ENCODE data around the gene OR1A1. TPM values are rescaled to one million over a fixed set of nuclear protein-coding genes. Genes with fewer than 3 reads are reported as not detected.

Gene OR1A1
- polyA plus RNA-seq, 1 of the 3 experiments (the other 2 are of a cell fraction): not detected

- Histone ChIP-seq H3K27ac (ENCODE audit: low read depth in 2 of 2, low read length in 1 of 2) (no peak overlapping the region), H3K4me2 (no peak overlapping the region), H3F3A (replicated peaks; ENCODE audit: insufficient read depth) (no peaks in the 10 kb centered on the region), H2AFZ (ENCODE audit: low read depth) (no peak overlapping the region), H3K79me2 (ENCODE audit: insufficient read depth) (no peaks in the 10 kb centered on the region), H3K4me3 (ENCODE audit: low read depth in 2 of 2, low read length in 1 of 2) (no peak overlapping the region), H3K9me3 (no peaks in the 10 kb centered on the region), H3K36me3 (replicated peaks in 1 of 2; ENCODE audit: control insufficient read depth in 1 of 2, insufficient read depth in 2 of 2, low read length in 1 of 2) (no peaks in the 10 kb centered on the region), H3K4me1 (ENCODE audit: control insufficient read depth in 1 of 2, insufficient read depth in 2 of 2, low read depth in 1 of 2, low read length in 1 of 2) (no peaks in the 10 kb centered on the region), H3K27me3 (ENCODE audit: insufficient read depth) (peaks cover 4% of the 10 kb centered on the region; the same call in 1 of the 2 replicates), H4K20me1 (ENCODE audit: insufficient read depth) (no peaks in the 10 kb centered on the region), H3K9ac (no peak overlapping the region), H3K9me2 (no peaks in the 10 kb centered on the region)
- POLR2A ChIA-PET: no interaction called here
- CTCF ChIA-PET: no interaction called here
- 4% methylated on average over 1 of the region's 1 CpG for WGBS (ENCODE audit: low lambda C conversion rate)
- DNase-seq: no peak
- TF ChIP-seq RCOR1 (IDR thresholded peaks at IDR 0.05; ENCODE audit: low read length) (no peak), POLR2AphosphoS5 (IDR thresholded peaks at IDR 0.05; ENCODE audit: low read depth, low read length) (no peak), YY1 (IDR thresholded peaks at IDR 0.05; ENCODE audit: low read depth) (no peak)
Observed at GRCh38 chr17:3260163-3260562, 52.7 kb downstream of the OR1A1 start.

GRCh38 chr17:3260600-3260999 lies 53.1 kb downstream of the OR1A1 start:
- Histone ChIP-seq H3K27ac (ENCODE audit: low read depth in 2 of 2, low read length in 1 of 2) (no peak overlapping the region), H3K9ac (no peak overlapping the region), H3K9me3 (no peaks in the 10 kb centered on the region), H3K36me3 (replicated peaks in 1 of 2; ENCODE audit: control insufficient read depth in 1 of 2, insufficient read depth in 2 of 2, low read length in 1 of 2) (no peaks in the 10 kb centered on the region), H3K4me3 (ENCODE audit: low read depth in 2 of 2, low read length in 1 of 2) (no peak overlapping the region), H3F3A (replicated peaks; ENCODE audit: insufficient read depth) (no peaks in the 10 kb centered on the region), H2AFZ (ENCODE audit: low read depth) (no peak overlapping the region), H3K4me2 (no peak overlapping the region), H3K4me1 (ENCODE audit: control insufficient read depth in 1 of 2, insufficient read depth in 2 of 2, low read depth in 1 of 2, low read length in 1 of 2) (no peaks in the 10 kb centered on the region), H3K9me2 (no peaks in the 10 kb centered on the region), H3K27me3 (ENCODE audit: insufficient read depth) (peaks cover 4% of the 10 kb centered on the region; the same call in 1 of the 2 replicates), H3K79me2 (ENCODE audit: insufficient read depth) (no peaks in the 10 kb centered on the region), H4K20me1 (ENCODE audit: insufficient read depth) (no peaks in the 10 kb centered on the region)
- ChIA-PET CTCF (no interaction called here), POLR2A (no interaction called here)
- TF ChIP-seq NFIC (IDR thresholded peaks at IDR 0.05; ENCODE audit: borderline replicate concordance) (no peak), SIN3A (IDR thresholded peaks at IDR 0.05; ENCODE audit: borderline replicate concordance, low read depth, low read length) (no peak), CTCF (IDR thresholded peaks at IDR 0.05) (no peak), MAX (IDR thresholded peaks at IDR 0.05; ENCODE audit: low read depth) (no peak), RAD21 (IDR thresholded peaks at IDR 0.05; ENCODE audit: low read length) (no peak), REST (IDR thresholded peaks at IDR 0.05; ENCODE audit: low read depth, low read length) (no peak), RXRA (IDR thresholded peaks at IDR 0.05; ENCODE audit: borderline replicate concordance, low read depth) (no peak), MEF2A (IDR thresholded peaks at IDR 0.05; ENCODE audit: borderline replicate concordance, low read depth) (no peak), EZH2phosphoT487 (IDR thresholded peaks at IDR 0.05; ENCODE audit: borderline replicate concordance, low read depth) (no peak), PBX3 (IDR thresholded peaks at IDR 0.05) (no peak), FOXJ3 (CRISPR knock-in tag; IDR thresholded peaks at IDR 0.05) (no peak), POLR2AphosphoS5 (IDR thresholded peaks at IDR 0.05; ENCODE audit: low read depth, low read length) (no peak), GABPA (IDR thresholded peaks at IDR 0.05; ENCODE audit: low read depth) (no peak), GATA2 (CRISPR knock-in tag; IDR thresholded peaks at IDR 0.05) (no peak), TAF1 (IDR thresholded peaks at IDR 0.05; ENCODE audit: borderline replicate concordance, low read depth, low read length) (no peak)
- no peak for DNase-seq
- 14% methylated on average over 12 of the region's 13 CpGs for WGBS (ENCODE audit: low lambda C conversion rate)

All from SK-N-SH (cell line).